Stromal cell of bone marrow (primary cell): ENCODE measurements around the gene FRAS1.
"Not testable (repeated sequence)": the region's sequence is repeated elsewhere in the genome, so short reads cannot be mapped to it uniquely, and the experiment has no call there.

Experiments
- DNase-seq: peaks from one replicate; pipeline ENCODE4 v3.0.0-alpha.2; 2012; ENCODE audit warnings: low read depth

Gene FRAS1

GRCh38 chr4:78100060-78100459 lies 42.9 kb downstream of the FRAS1 start:
- peak; percentile 72 for DNase-seq

GRCh38 chr4:78119698-78120097 lies 62.6 kb downstream of the FRAS1 start:
- no peak for DNase-seq

- no peak for DNase-seq
Observed at GRCh38 chr4:78120144-78120880, 63.2 kb downstream of the FRAS1 start.

GRCh38 chr4:78121338-78121904 lies 64.3 kb downstream of the FRAS1 start:
- no peak for DNase-seq

- DNase-seq, result not testable (repeated sequence)
Observed at GRCh38 chr4:78125834-78126331, 68.8 kb downstream of the FRAS1 start.

GRCh38 chr4:78129383-78130108 lies 72.4 kb downstream of the FRAS1 start:
- DNase-seq, result no peak

- DNase-seq, result peak; percentile 51
Observed at GRCh38 chr4:78131403-78131802, 74.3 kb downstream of the FRAS1 start.

- no peak for DNase-seq
Observed at GRCh38 chr4:78136109-78137081, 79.3 kb downstream of the FRAS1 start.

GRCh38 chr4:78137532-78137931 lies 80.4 kb downstream of the FRAS1 start:
- DNase-seq, result no peak

GRCh38 chr4:78138252-78138651 lies 81.1 kb downstream of the FRAS1 start:
- DNase-seq, result no peak

GRCh38 chr4:78143634-78144033 lies 86.5 kb downstream of the FRAS1 start:
- DNase-seq, result no peak

- DNase-seq, result no peak
Observed at GRCh38 chr4:78145008-78145407, 87.9 kb downstream of the FRAS1 start.

- DNase-seq, result no peak
Observed at GRCh38 chr4:78145622-78146021, 88.5 kb downstream of the FRAS1 start.

- no peak for DNase-seq
Observed at GRCh38 chr4:78149751-78150542, 92.8 kb downstream of the FRAS1 start.

GRCh38 chr4:78150543-78150864 lies 93.4 kb downstream of the FRAS1 start:
- DNase-seq, result no peak

- no peak for DNase-seq
Observed at GRCh38 chr4:78152795-78153194, 95.7 kb downstream of the FRAS1 start.

GRCh38 chr4:78154972-78155590 lies 98.0 kb downstream of the FRAS1 start:
- DNase-seq, result no peak

- DNase-seq, result peak; percentile 11
Observed at GRCh38 chr4:78155616-78156105, 98.5 kb downstream of the FRAS1 start.

GRCh38 chr4:78156520-78156919 lies 99.4 kb downstream of the FRAS1 start:
- DNase-seq, result no peak

GRCh38 chr4:78162342-78162741 lies 105.2 kb downstream of the FRAS1 start:
- no peak for DNase-seq

GRCh38 chr4:78162821-78163220 lies 105.7 kb downstream of the FRAS1 start:
- DNase-seq, result no peak
